RWPE2 (cell line): ENCODE measurements around the gene HAUS1.
"Not testable (repeated sequence)": the region's sequence is repeated elsewhere in the genome, so short reads cannot be mapped to it uniquely, and the experiment has no call there.

Source experiments
- ATAC-seq: fragments of 200-7000 bp; cut with Tn5 transposase; 3 replicates; pipeline ENCODE4 v1.9.1; 2021; ENCODE audit warnings: low read depth
- DNase-seq: peaks from one replicate; pipeline ENCODE4 v3.0.0-alpha.2; 2020; ENCODE audit warnings: low spot score
- H3K27ac ChIP-seq: fragments of 450-650 bp; 2 replicates; pipeline ENCODE4 v1.5.1; 2017; ENCODE audit warnings: mild to moderate bottlenecking; ENCODE audit not compliant: poor library complexity, severe bottlenecking
- H3K27me3 ChIP-seq: fragments of 250-450 bp; sonication (Bioruptor Pico); 2 replicates; pipeline ENCODE4 v1.5.1; 2021; ENCODE audit warnings: mild to moderate bottlenecking, moderate library complexity; ENCODE audit not compliant: insufficient read depth, poor library complexity, severe bottlenecking
- H3K36me3 ChIP-seq: fragments of 250-450 bp; sonication (Bioruptor Pico); 2 replicates; pipeline ENCODE4 v1.5.1; 2020; ENCODE audit warnings: low read depth, mild to moderate bottlenecking, moderate library complexity
- H3K4me1 ChIP-seq: fragments of 250-450 bp; sonication (Bioruptor Pico); 2 replicates; pipeline ENCODE4 v1.5.1; 2021; ENCODE audit warnings: mild to moderate bottlenecking, moderate library complexity; ENCODE audit not compliant: insufficient read depth, poor library complexity, severe bottlenecking
- H3K4me3 ChIP-seq: fragments of 250-450 bp; sonication (Bioruptor Pico); 2 replicates; pipeline ENCODE4 v1.5.1; 2021; ENCODE audit warnings: mild to moderate bottlenecking, moderate library complexity; ENCODE audit not compliant: severe bottlenecking
- H3K9me3 ChIP-seq: fragments of 250-450 bp; sonication (Bioruptor Pico); 2 replicates; pipeline ENCODE4 v1.5.1; 2021; ENCODE audit warnings: mild to moderate bottlenecking, moderate library complexity; ENCODE audit not compliant: severe bottlenecking
- CTCF ChIP-seq: fragments of 450-650 bp; IDR thresholded peaks from one replicate; pipeline ENCODE4 v1.5.1; 2017; ENCODE audit warnings: mild to moderate bottlenecking, moderate library complexity; ENCODE audit not compliant: poor library complexity, severe bottlenecking

Gene HAUS1

GRCh38 chr18:46113751-46114150, 9.6 kb downstream of the HAUS1 start:
- DNase-seq (no peak), ATAC-seq (no peak)
- TF ChIP-seq CTCF = no peak
- no peak overlapping the region for H3K4me3 ChIP-seq
- peaks cover 35% of the 10 kb centered on the region for H3K36me3 ChIP-seq
- H3K27me3 ChIP-seq = no peaks in the 10 kb centered on the region
- no peaks in the 10 kb centered on the region for H3K4me1 ChIP-seq
- H3K27ac ChIP-seq = no peak overlapping the region
- no peaks in the 10 kb centered on the region for H3K9me3 ChIP-seq

- not testable (repeated sequence) for H3K4me1 ChIP-seq, H3K27me3 ChIP-seq, ATAC-seq, H3K27ac ChIP-seq, H3K4me3 ChIP-seq, H3K9me3 ChIP-seq, DNase-seq
- H3K36me3 ChIP-seq = peaks cover 73% of the 10 kb centered on the region
Observed at GRCh38 chr18:46126625-46127024, 22.4 kb downstream of the HAUS1 start.

GRCh38 chr18:46130061-46130460, 25.9 kb downstream of the HAUS1 start:
- Histone ChIP-seq H3K36me3 (peaks cover 48% of the 10 kb centered on the region), H3K4me3 (no peak overlapping the region), H3K4me1 (no peaks in the 10 kb centered on the region), H3K9me3 (no peaks in the 10 kb centered on the region), H3K27ac (no peak overlapping the region), H3K27me3 (no peaks in the 10 kb centered on the region)
- no peak for TF ChIP-seq CTCF
- DNase-seq = no peak
- no peak for ATAC-seq

GRCh38 chr18:46130549-46130948, 26.4 kb downstream of the HAUS1 start:
- DNase-seq, ATAC-seq, H3K4me3 ChIP-seq, H3K27me3 ChIP-seq, H3K9me3 ChIP-seq, H3K27ac ChIP-seq, H3K4me1 ChIP-seq: not testable (repeated sequence)
- peaks cover 45% of the 10 kb centered on the region for H3K36me3 ChIP-seq

GRCh38 chr18:46133534-46133933, 29.3 kb downstream of the HAUS1 start:
- Histone ChIP-seq H3K27me3 (no peaks in the 10 kb centered on the region), H3K4me1 (no peaks in the 10 kb centered on the region), H3K36me3 (peaks cover 18% of the 10 kb centered on the region), H3K9me3 (no peaks in the 10 kb centered on the region), H3K4me3 (no peak overlapping the region), H3K27ac (no peak overlapping the region)
- DNase-seq (no peak), ATAC-seq (no peak)
- TF ChIP-seq CTCF = no peak

GRCh38 chr18:46134920-46135675, 30.9 kb downstream of the HAUS1 start:
- ATAC-seq = no peak
- Histone ChIP-seq H3K4me1 (no peaks in the 10 kb centered on the region), H3K27ac (no peak overlapping the region), H3K27me3 (no peaks in the 10 kb centered on the region), H3K9me3 (no peaks in the 10 kb centered on the region), H3K36me3 (peaks cover 3% of the 10 kb centered on the region; the same call in 1 of the 2 replicates), H3K4me3 (no peak overlapping the region)
- no peak for TF ChIP-seq CTCF
- DNase-seq = no peak
